Endothelial cell (in vitro differentiated cells): Measurements from ENCODE around the gene DNAJB4. TPM values are rescaled to one million over a fixed set of nuclear protein-coding genes. Genes with fewer than 3 reads are reported as not detected.

Experiments
- DNase-seq: peaks from one replicate; pipeline ENCODE4 v3.0.0; 2021; ENCODE audit warnings: low spot score
- H3K27ac Mint-ChIP-seq: one replicate; pipeline ENCODE4 v1.8.0; 2021; ENCODE audit warnings: mixed read lengths, inconsistent platforms; ENCODE audit not compliant: unreplicated experiment
- H3K27me3 Mint-ChIP-seq: one replicate; pipeline ENCODE4 v1.8.0; 2021; ENCODE audit warnings: mild to moderate bottlenecking, moderate library complexity, mixed read lengths, inconsistent platforms; ENCODE audit not compliant: unreplicated experiment
- H3K36me3 Mint-ChIP-seq: one replicate; pipeline ENCODE4 v1.8.0; 2021; ENCODE audit warnings: mild to moderate bottlenecking, low read depth, mixed read lengths, inconsistent platforms; ENCODE audit not compliant: unreplicated experiment
- H3K4me1 Mint-ChIP-seq: one replicate; pipeline ENCODE4 v1.8.0; 2021; ENCODE audit warnings: mild to moderate bottlenecking, mixed read lengths, inconsistent platforms; ENCODE audit not compliant: unreplicated experiment
- H3K4me3 Mint-ChIP-seq: one replicate; pipeline ENCODE4 v1.8.0; 2021; ENCODE audit warnings: mild to moderate bottlenecking, mixed read lengths, inconsistent platforms; ENCODE audit not compliant: unreplicated experiment
- H3K9me3 Mint-ChIP-seq: one replicate; pipeline ENCODE4 v1.8.0; 2021; ENCODE audit warnings: mixed read lengths, inconsistent platforms; ENCODE audit not compliant: unreplicated experiment
- CTCF ChIP-seq: fragments of 200-600 bp; sonication (generic); IDR thresholded peaks from one replicate; pipeline ENCODE4 v1.5.0; 2021; ENCODE audit warnings: antibody characterized with exemption; ENCODE audit not compliant: unreplicated experiment
- total RNA-seq: library from RNA; stranded (reverse); fragmentation: NEBNext Ultra II Directional; extraction: Animal tissue kit (Norgen Biotek cat#: 25700); gene quantifications from one replicate; pipeline ENCODE4 v1.2.1, GENCODE V29; 2021; ENCODE audit not compliant: unreplicated experiment

DNAJB4 gene
- total RNA-seq, 1 donor from 2014 or later: 22.1 TPM

GRCh38 chr1:78038491-78038939 lies 33.8 kb downstream of the DNAJB4 start:
- no peak for DNase-seq
- H3K27me3 Mint-ChIP-seq: no peaks in the 10 kb centered on the region
- no peak for TF ChIP-seq CTCF
- H3K27ac Mint-ChIP-seq: no peak overlapping the region
- no peaks in the 10 kb centered on the region for H3K4me1 Mint-ChIP-seq
- H3K9me3 Mint-ChIP-seq: no peaks in the 10 kb centered on the region
- H3K4me3 Mint-ChIP-seq: no peak overlapping the region
- no peaks in the 10 kb centered on the region for H3K36me3 Mint-ChIP-seq

- no peak overlapping the region for H3K27ac Mint-ChIP-seq
These were observed 35.8 kb downstream of the DNAJB4 start for GRCh38 chr1:78040484-78041089.

GRCh38 chr1:78043436-78043835 lies 38.7 kb downstream of the DNAJB4 start:
- Mint-ChIP-seq H3K27ac (no peak overlapping the region), H3K9me3 (no peaks in the 10 kb centered on the region), H3K4me1 (peaks cover 27% of the 10 kb centered on the region), H3K4me3 (no peak overlapping the region), H3K36me3 (no peaks in the 10 kb centered on the region), H3K27me3 (peaks cover 12% of the 10 kb centered on the region)
- no peak for DNase-seq
- TF ChIP-seq CTCF: no peak

More at GRCh38 chr1:78040484-78041089, 35.8 kb downstream of the DNAJB4 start:
- Mint-ChIP-seq H3K4me1 (peaks cover 12% of the 10 kb centered on the region), H3K36me3 (no peaks in the 10 kb centered on the region), H3K9me3 (no peaks in the 10 kb centered on the region), H3K27me3 (peaks cover 6% of the 10 kb centered on the region), H3K4me3 (no peak overlapping the region)
- no peak for TF ChIP-seq CTCF
- no peak for DNase-seq

- peak; percentile 30 for DNase-seq
- Mint-ChIP-seq H3K4me1 (peaks cover 27% of the 10 kb centered on the region), H3K27ac (peak overlapping the region; percentile 95), H3K9me3 (no peaks in the 10 kb centered on the region), H3K27me3 (peaks cover 12% of the 10 kb centered on the region), H3K36me3 (no peaks in the 10 kb centered on the region), H3K4me3 (peak overlapping the region; percentile 90)
- no peak for TF ChIP-seq CTCF
These were observed 40.2 kb downstream of the DNAJB4 start for GRCh38 chr1:78044796-78045562.

- peak overlapping the region; percentile 90 for H3K4me3 Mint-ChIP-seq
- H3K4me1 Mint-ChIP-seq: peaks cover 27% of the 10 kb centered on the region
- peaks cover 12% of the 10 kb centered on the region for H3K27me3 Mint-ChIP-seq
- no peaks in the 10 kb centered on the region for H3K36me3 Mint-ChIP-seq
- no peaks in the 10 kb centered on the region for H3K9me3 Mint-ChIP-seq
- H3K27ac Mint-ChIP-seq: peak overlapping the region; percentile 95
- TF ChIP-seq CTCF: no peak
- DNase-seq: no peak
These were observed 40.8 kb downstream of the DNAJB4 start for GRCh38 chr1:78045563-78045925.
